ENCODE measurements around the gene DLG2. TPM values are rescaled to one million over a fixed set of nuclear protein-coding genes. Genes with fewer than 3 reads are reported as not detected.

DLG2 gene
- total RNA-seq, 1 donor from 2014 or later = 0.17 TPM

GRCh38 chr11:84230402-84230801 is 1396.7 kb downstream of the DLG2 start:
- H3K4me3 ChIP-seq (ENCODE audit: low read depth, low read length) = no peak overlapping the region
- no peak for DNase-seq (ENCODE audit: low read depth)
- TF ChIP-seq CTCF (conservative IDR thresholded peaks at IDR 0.05; ENCODE audit: low read depth, low read length) = no peak

GRCh38 chr11:84227970-84228665 is 1399.0 kb downstream of the DLG2 start:
- TF ChIP-seq CTCF (conservative IDR thresholded peaks at IDR 0.05; ENCODE audit: low read depth, low read length) = no peak
- no peak for DNase-seq (ENCODE audit: low read depth)
- no peak overlapping the region for H3K4me3 ChIP-seq (ENCODE audit: low read depth, low read length)

GRCh38 chr11:84224042-84224441 is 1403.1 kb downstream of the DLG2 start:
- no peak for TF ChIP-seq CTCF (conservative IDR thresholded peaks at IDR 0.05; ENCODE audit: low read depth, low read length)
- no peak overlapping the region for H3K4me3 ChIP-seq (ENCODE audit: low read depth, low read length)
- no peak for DNase-seq (ENCODE audit: low read depth)

- no peak for DNase-seq (ENCODE audit: low read depth)
- no peak for TF ChIP-seq CTCF (conservative IDR thresholded peaks at IDR 0.05; ENCODE audit: low read depth, low read length)
- no peak overlapping the region for H3K4me3 ChIP-seq (ENCODE audit: low read depth, low read length)
These were observed 1408.8 kb downstream of the DLG2 start for GRCh38 chr11:84218318-84218717.

- TF ChIP-seq CTCF (conservative IDR thresholded peaks at IDR 0.05; ENCODE audit: low read depth, low read length) = no peak
These were observed 1411.5 kb downstream of the DLG2 start for GRCh38 chr11:84215672-84216071.

GRCh38 chr11:84214557-84214956 is 1412.6 kb downstream of the DLG2 start:
- DNase-seq (ENCODE audit: low read depth) = no peak
- H3K4me3 ChIP-seq (ENCODE audit: low read depth, low read length) = no peak overlapping the region
- TF ChIP-seq CTCF (conservative IDR thresholded peaks at IDR 0.05; ENCODE audit: low read depth, low read length) = no peak

More at GRCh38 chr11:84215672-84216071, 1411.5 kb downstream of the DLG2 start:
- DNase-seq (ENCODE audit: low read depth) = no peak
- H3K4me3 ChIP-seq (ENCODE audit: low read depth, low read length) = no peak overlapping the region

Data from epithelial cell of proximal tubule (primary cell).